Esophagus muscularis mucosa (tissue), 3 donors: ENCODE measurements around the gene NFATC4.

ENCODE experiments used
- POLR2A ChIP-seq: fragments of 450-650 bp; IDR thresholded peaks from one replicate; pipeline ENCODE4 v1.6.1; 2017; ENCODE audit warnings: antibody characterized with exemption, moderate library complexity, mild to moderate bottlenecking, low read depth
- POLR2AphosphoS5 ChIP-seq, 2 donors: sonication (generic); formaldehyde crosslinking; IDR thresholded peaks; one replicate each; pipeline ENCODE4 v1.6.1; 2017; ENCODE audit warnings: antibody characterized with exemption in 2 of 2
- TF ChIP-seq, protein P1 (sequence below), 3 experiments: fragments of 200-600 bp in 2 of 3; fragments of 450-650 bp in 1 of 3; sonication (generic) in 2 of 3; IDR thresholded peaks; one replicate each; pipeline ENCODE4 v1.5.1; 2017 to 2019; ENCODE audit warnings: antibody characterized with exemption in 3 of 3, mild to moderate bottlenecking in 2 of 3, moderate library complexity in 1 of 3

- TF ChIP-seq, protein P1, sequence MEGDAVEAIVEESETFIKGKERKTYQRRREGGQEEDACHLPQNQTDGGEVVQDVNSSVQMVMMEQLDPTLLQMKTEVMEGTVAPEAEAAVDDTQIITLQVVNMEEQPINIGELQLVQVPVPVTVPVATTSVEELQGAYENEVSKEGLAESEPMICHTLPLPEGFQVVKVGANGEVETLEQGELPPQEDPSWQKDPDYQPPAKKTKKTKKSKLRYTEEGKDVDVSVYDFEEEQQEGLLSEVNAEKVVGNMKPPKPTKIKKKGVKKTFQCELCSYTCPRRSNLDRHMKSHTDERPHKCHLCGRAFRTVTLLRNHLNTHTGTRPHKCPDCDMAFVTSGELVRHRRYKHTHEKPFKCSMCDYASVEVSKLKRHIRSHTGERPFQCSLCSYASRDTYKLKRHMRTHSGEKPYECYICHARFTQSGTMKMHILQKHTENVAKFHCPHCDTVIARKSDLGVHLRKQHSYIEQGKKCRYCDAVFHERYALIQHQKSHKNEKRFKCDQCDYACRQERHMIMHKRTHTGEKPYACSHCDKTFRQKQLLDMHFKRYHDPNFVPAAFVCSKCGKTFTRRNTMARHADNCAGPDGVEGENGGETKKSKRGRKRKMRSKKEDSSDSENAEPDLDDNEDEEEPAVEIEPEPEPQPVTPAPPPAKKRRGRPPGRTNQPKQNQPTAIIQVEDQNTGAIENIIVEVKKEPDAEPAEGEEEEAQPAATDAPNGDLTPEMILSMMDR (IDR thresholded peaks at IDR 0.05): no peak
- TF ChIP-seq POLR2AphosphoS5 (IDR thresholded peaks at IDR 0.05): no peak
- TF ChIP-seq POLR2A: no peak
These were observed 7.7 kb upstream of the NFATC4 start for GRCh38 chr14:24360281-24360680.
